Natural killer cell (primary cell): Measurements from ENCODE around the gene IKBIP. TPM values are rescaled to one million over a fixed set of nuclear protein-coding genes. Genes with fewer than 3 reads are reported as not detected.
"Not testable (repeated sequence)": the region's sequence is repeated elsewhere in the genome, so short reads cannot be mapped to it uniquely, and the experiment has no call there.

Experiments
- ATAC-seq, 3 donors: fragments of 150-1000 bp in 2 of 3; fragments of 200-7000 bp in 1 of 3; cut with Tn5 transposase; 1 replicate in 1 of 3; 2 replicates in 2 of 3; pipeline ENCODE4 v1.10.0; 2021; ENCODE audit warnings: mild to moderate bottlenecking in 2 of 3, moderate library complexity in 2 of 3
- DNase-seq, 2 donors: peaks; one replicate each; pipeline versions ENCODE4 v3.0.0 to v3.0.0-alpha.2; 2013 to 2021; ENCODE audit warnings: mixed read lengths in 1 of 2
- H3K27ac ChIP-seq: one replicate; pipeline ENCODE4 v1.5.1; 2013; ENCODE audit warnings: mild to moderate bottlenecking, low read length
- H3K27me3 ChIP-seq: one replicate; pipeline ENCODE4 v1.6.1; 2013; ENCODE audit warnings: low read length; ENCODE audit not compliant: control insufficient read depth, insufficient read depth
- H3K36me3 ChIP-seq: one replicate; pipeline ENCODE4 v1.6.1; 2013; ENCODE audit warnings: low read length; ENCODE audit not compliant: control insufficient read depth, insufficient read depth
- H3K4me1 ChIP-seq: one replicate; pipeline ENCODE4 v1.6.1; 2013; ENCODE audit warnings: low read length; ENCODE audit not compliant: control insufficient read depth, insufficient read depth
- H3K4me3 ChIP-seq: one replicate; pipeline ENCODE4 v1.5.1; 2013; ENCODE audit warnings: low read length
- H3K9me3 ChIP-seq: one replicate; pipeline ENCODE4 v1.6.1; 2013; ENCODE audit warnings: low read length; ENCODE audit not compliant: control insufficient read depth, insufficient read depth
- H3K27ac Mint-ChIP-seq, 2 donors: one replicate each; pipeline ENCODE4 v1.8.0; 2022; ENCODE audit warnings: mild to moderate bottlenecking in 2 of 2, mixed read lengths in 2 of 2, moderate library complexity in 1 of 2
- H3K27me3 Mint-ChIP-seq, 2 donors: one replicate each; pipeline ENCODE4 v1.8.0; 2022; ENCODE audit warnings: low read depth in 2 of 2, mixed read lengths in 2 of 2
- H3K36me3 Mint-ChIP-seq: one replicate; pipeline ENCODE4 v1.8.0; 2022; ENCODE audit warnings: mixed read lengths
- H3K4me1 Mint-ChIP-seq, 2 donors: one replicate each; pipeline ENCODE4 v1.8.0; 2022; ENCODE audit warnings: mixed read lengths in 2 of 2
- H3K4me3 Mint-ChIP-seq: one replicate; pipeline ENCODE4 v1.8.0; 2022; ENCODE audit warnings: mild to moderate bottlenecking, moderate library complexity, mixed read lengths
- H3K9me3 Mint-ChIP-seq, 2 donors: one replicate each; pipeline ENCODE4 v1.8.0; 2022; ENCODE audit warnings: mixed read lengths in 2 of 2
- CTCF ChIP-seq: fragments of 200-600 bp; IDR thresholded peaks from one replicate; pipeline ENCODE4 v1.8.0; 2022; ENCODE audit warnings: antibody characterized with exemption
- WGBS: methylation state at CpG from one replicate; pipeline ENCODE4 v1.1.7; 2013; ENCODE audit warnings: missing lambda C conversion rate; ENCODE audit not compliant: insufficient coverage; 5-methylcytosine and 5-hydroxymethylcytosine counted together
- intact Hi-C: fragments of 100-400 bp; cut with micrococcal nuclease; formaldehyde crosslinking; loops from one replicate; pipeline ENCODE4 v1.14.2; 2022
- total RNA-seq, 4 donors: library from RNA; stranded (reverse); fragments of 120-200 nt in 1 of 4; gene quantifications; one replicate each; pipeline versions ENCODE4 v1.2.3 to v1.2.4, GENCODE V29; 2013 to 2022

Gene IKBIP
- total RNA-seq, 3 donors from 2014 or later (not counting 1 experiment from before 2014, with no cell fraction given): 3.9 to 6.3 (median 4.6) TPM

GRCh38 chr12:98601924-98602323 is 42.7 kb downstream of the IKBIP start:
- intact Hi-C loops: no loop called here
- H3K27ac ChIP-seq: no peak overlapping the region
- H3K36me3 Mint-ChIP-seq: peaks cover 18% of the 10 kb centered on the region
- H3K4me3 ChIP-seq: no peak overlapping the region
- H3K36me3 ChIP-seq: peaks cover 68% of the 10 kb centered on the region
- no peaks in the 10 kb centered on the region for H3K9me3 Mint-ChIP-seq
- H3K27ac Mint-ChIP-seq: peak overlapping the region; percentile 1 to 68
- DNase-seq: no peak
- no peaks in the 10 kb centered on the region for H3K27me3 Mint-ChIP-seq
- TF ChIP-seq CTCF: no peak
- no peak overlapping the region for H3K4me3 Mint-ChIP-seq
- 96% methylated on average over 8 of the region's 8 CpGs for WGBS
- H3K27me3 ChIP-seq: no peaks in the 10 kb centered on the region
- H3K4me1 ChIP-seq: peaks cover 4% of the 10 kb centered on the region
- H3K4me1 Mint-ChIP-seq: peaks cover 3 to 5% of the 10 kb centered on the region in 2 donors
- no peaks in the 10 kb centered on the region for H3K9me3 ChIP-seq
- ATAC-seq: no peak

- H3K4me1 Mint-ChIP-seq: peaks cover 34 to 36% of the 10 kb centered on the region in 2 donors
- DNase-seq, H3K9me3 ChIP-seq, H3K36me3 Mint-ChIP-seq, H3K4me3 ChIP-seq, H3K27ac ChIP-seq, H3K4me1 ChIP-seq, ATAC-seq, H3K27me3 ChIP-seq, H3K4me3 Mint-ChIP-seq, intact Hi-C loops, H3K9me3 Mint-ChIP-seq, H3K27me3 Mint-ChIP-seq: not testable (repeated sequence)
- H3K36me3 ChIP-seq: peaks cover 53% of the 10 kb centered on the region
- H3K27ac Mint-ChIP-seq: peak overlapping the region in 1 of 2 donors; percentile 92
- WGBS: 90% methylated on average over 4 of the region's 5 CpGs
These were observed 47.3 kb downstream of the IKBIP start for GRCh38 chr12:98597313-98597712.

- ATAC-seq (no peak), DNase-seq (peak in 1 of 2 donors; percentile 56)
- peak overlapping the region; percentile 98 for H3K4me3 Mint-ChIP-seq
- peak overlapping the region; percentile 92 to 99 for H3K27ac Mint-ChIP-seq
- no peak for TF ChIP-seq CTCF
- H3K9me3 Mint-ChIP-seq: no peaks in the 10 kb centered on the region
- Histone ChIP-seq H3K27me3 (no peaks in the 10 kb centered on the region), H3K36me3 (peaks cover 34% of the 10 kb centered on the region), H3K4me1 (peaks cover 7% of the 10 kb centered on the region), H3K4me3 (peak overlapping the region; percentile 63), H3K9me3 (no peaks in the 10 kb centered on the region), H3K27ac (peak overlapping the region; percentile 28)
- no peaks in the 10 kb centered on the region for H3K27me3 Mint-ChIP-seq
- intact Hi-C loops: loop anchor here (2.0 kb wide), 1 partner anchor 17 kb away; no protein-coding TSS in a partner anchor
- H3K36me3 Mint-ChIP-seq: no peaks in the 10 kb centered on the region
- H3K4me1 Mint-ChIP-seq: peaks cover 34 to 36% of the 10 kb centered on the region in 2 donors
- 9% methylated on average over 2 of the region's 3 CpGs for WGBS
These were observed 49.2 kb downstream of the IKBIP start for GRCh38 chr12:98595243-98595988.

GRCh38 chr12:98594050-98594835 is 50.3 kb downstream of the IKBIP start:
- Mint-ChIP-seq H3K9me3 (no peaks in the 10 kb centered on the region), H3K27me3 (no peaks in the 10 kb centered on the region), H3K36me3 (no peaks in the 10 kb centered on the region), H3K4me1 (peaks cover 34 to 36% of the 10 kb centered on the region in 2 donors), H3K4me3 (peak overlapping the region; percentile 98), H3K27ac (peak overlapping the region; percentile 92 to 99)
- ATAC-seq: peak; percentile 2 to 25 (median 14)
- Histone ChIP-seq H3K4me3 (peak overlapping the region; percentile 63), H3K9me3 (no peaks in the 10 kb centered on the region), H3K36me3 (peaks cover 26% of the 10 kb centered on the region), H3K27me3 (no peaks in the 10 kb centered on the region), H3K27ac (peak overlapping the region; percentile 89), H3K4me1 (peaks cover 7% of the 10 kb centered on the region)
- WGBS: under 1% methylated on average over 35 of the region's 35 CpGs
- no peak for TF ChIP-seq CTCF
- intact Hi-C loops: loop anchor here (2.0 kb wide), 1 partner anchor 19 kb away; no protein-coding TSS in a partner anchor
- DNase-seq: peak in 1 of 2 donors; percentile 39
